ENCODE results near the gene KLHL40. TPM values are rescaled to one million over a fixed set of nuclear protein-coding genes. Genes with fewer than 3 reads are reported as not detected.

Gene KLHL40
- total RNA-seq, 1 experiment from 2014 or later: not detected

DNA sequence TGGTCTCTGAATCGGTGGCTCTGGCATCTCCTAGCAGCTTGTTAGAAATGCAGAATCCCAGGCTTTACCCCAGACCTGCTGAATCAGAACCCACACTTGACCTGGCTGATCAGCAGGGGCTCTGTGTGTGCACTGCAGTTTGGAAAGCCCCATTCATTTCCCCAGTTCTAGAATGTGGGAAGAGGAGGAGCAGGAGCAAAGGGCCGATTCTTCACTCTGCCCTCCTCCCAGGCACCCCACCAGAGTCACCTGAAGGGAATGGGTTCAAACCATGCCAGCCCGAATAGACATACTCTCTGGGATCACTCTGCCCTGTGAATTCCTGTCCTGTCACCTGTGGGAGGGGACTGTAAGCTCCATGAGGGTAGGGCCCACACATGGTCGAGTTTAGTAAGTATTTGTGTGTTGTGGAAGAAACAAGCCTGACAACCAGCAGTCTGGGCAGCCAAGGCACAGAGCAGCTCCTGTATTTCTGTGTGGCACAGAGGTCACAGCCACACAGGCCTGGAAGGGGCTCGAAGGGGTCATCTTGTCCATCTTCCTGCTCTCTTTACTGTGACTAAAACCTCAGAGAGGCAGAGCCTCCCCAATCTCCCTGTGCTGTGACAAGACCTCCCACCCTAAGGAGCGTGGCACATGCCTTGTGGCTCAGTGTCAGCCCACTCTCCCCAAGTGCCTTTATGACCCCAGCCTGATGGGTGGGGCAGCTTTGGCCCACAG is 46.3 kb downstream of the KLHL40 start:
- peak; percentile 13 for DNase-seq
- Histone ChIP-seq H2BK15ac (ENCODE audit: low read depth, low read length) (no peak overlapping the region), H3K9me3 (ENCODE audit: control insufficient read depth, low read depth, low read length) (no peaks in the 10 kb centered on the region), H3K4me2 (ENCODE audit: insufficient read depth, insufficient read length, low read length) (no peak overlapping the region), H3K23me2 (ENCODE audit: insufficient read length, low read depth, low read length, poor library complexity, severe bottlenecking) (no peaks in the 10 kb centered on the region), H3K79me1 (ENCODE audit: insufficient read depth, low read depth, low read length, poor library complexity, severe bottlenecking) (no peaks in the 10 kb centered on the region), H3K18ac (ENCODE audit: insufficient read length, low read depth, low read length) (no peak overlapping the region), H4K8ac (replicated peaks; ENCODE audit: insufficient read length, low read depth, low read length) (no peak overlapping the region), H3K23ac (ENCODE audit: insufficient read length, low read depth, low read length) (no peak overlapping the region), H3K4ac (ENCODE audit: low read depth, low read length) (no peak overlapping the region), H3K56ac (ENCODE audit: insufficient read length, low read depth, low read length) (no peak overlapping the region), H3T11ph (ENCODE audit: low read length) (no peak overlapping the region), H2AK5ac (ENCODE audit: insufficient read length, low read length) (no peak overlapping the region), H4K91ac (ENCODE audit: insufficient read length, low read depth, low read length) (no peak overlapping the region), H3K79me2 (ENCODE audit: insufficient read depth, low read length) (no peaks in the 10 kb centered on the region), H2BK20ac (ENCODE audit: low read depth, low read length, poor library complexity, severe bottlenecking) (no peak overlapping the region), H2BK12ac (ENCODE audit: insufficient read length, low read depth, low read length) (no peak overlapping the region), H3K4me1 (ENCODE audit: insufficient read depth, low read length) (peaks cover 9% of the 10 kb centered on the region; the same call in 1 of the 2 replicates), H2AFZ (ENCODE audit: low read length) (no peak overlapping the region), H3K27me3 (ENCODE audit: insufficient read depth, low read length) (no peaks in the 10 kb centered on the region), H3K14ac (ENCODE audit: insufficient read depth, low read length) (no peak overlapping the region), H2BK120ac (ENCODE audit: low read depth, low read length, poor library complexity, severe bottlenecking) (no peak overlapping the region), H4K20me1 (ENCODE audit: control insufficient read depth, insufficient read depth, insufficient read length) (no peaks in the 10 kb centered on the region), H4K5ac (ENCODE audit: insufficient read length, low read depth, low read length) (no peak overlapping the region), H3K9ac (ENCODE audit: extremely low read depth, insufficient read length, low read length) (no peak overlapping the region), H2BK5ac (ENCODE audit: insufficient read length, low read length) (no peak overlapping the region), H3K27ac (ENCODE audit: insufficient read length, low read depth, low read length) (no peak overlapping the region)
- Mint-ChIP-seq H3K4me1 (peaks cover 56 to 57% of the 10 kb centered on the region in 2 experiments), H3K4me3 (no peak overlapping the region), H3K9me3 (no peaks in the 10 kb centered on the region), H3K27ac (peak overlapping the region in 1 of 3 experiments; percentile 92; a peak in 2 of 7 replicates), H3K27me3 (ENCODE audit: low read depth) (peaks cover 5% of the 10 kb centered on the region), H3K36me3 (ENCODE audit: insufficient read depth in 1 of 3, low read depth in 3 of 3) (no peaks in the 10 kb centered on the region)
- WGBS (ENCODE audit: extremely low coverage, insufficient read length, low lambda C conversion rate): no CpG with 5 or more reads among the region's 6 CpGs
- TF ChIP-seq, protein P1, sequence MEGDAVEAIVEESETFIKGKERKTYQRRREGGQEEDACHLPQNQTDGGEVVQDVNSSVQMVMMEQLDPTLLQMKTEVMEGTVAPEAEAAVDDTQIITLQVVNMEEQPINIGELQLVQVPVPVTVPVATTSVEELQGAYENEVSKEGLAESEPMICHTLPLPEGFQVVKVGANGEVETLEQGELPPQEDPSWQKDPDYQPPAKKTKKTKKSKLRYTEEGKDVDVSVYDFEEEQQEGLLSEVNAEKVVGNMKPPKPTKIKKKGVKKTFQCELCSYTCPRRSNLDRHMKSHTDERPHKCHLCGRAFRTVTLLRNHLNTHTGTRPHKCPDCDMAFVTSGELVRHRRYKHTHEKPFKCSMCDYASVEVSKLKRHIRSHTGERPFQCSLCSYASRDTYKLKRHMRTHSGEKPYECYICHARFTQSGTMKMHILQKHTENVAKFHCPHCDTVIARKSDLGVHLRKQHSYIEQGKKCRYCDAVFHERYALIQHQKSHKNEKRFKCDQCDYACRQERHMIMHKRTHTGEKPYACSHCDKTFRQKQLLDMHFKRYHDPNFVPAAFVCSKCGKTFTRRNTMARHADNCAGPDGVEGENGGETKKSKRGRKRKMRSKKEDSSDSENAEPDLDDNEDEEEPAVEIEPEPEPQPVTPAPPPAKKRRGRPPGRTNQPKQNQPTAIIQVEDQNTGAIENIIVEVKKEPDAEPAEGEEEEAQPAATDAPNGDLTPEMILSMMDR (conservative IDR thresholded peaks at IDR 0.05): no peak

Measured in H9 (cell line).